K562 (cell line): ENCODE results near the gene DDX50. TPM values are rescaled to one million over a fixed set of nuclear protein-coding genes. Genes with fewer than 3 reads are reported as not detected.

Experiments used
- ARID4B ChIP-seq: sonication (generic); formaldehyde crosslinking; IDR thresholded peaks from 2 replicates; pipeline ENCODE4 v1.8.0; 2022; ENCODE audit warnings: mild to moderate bottlenecking, missing genetic modification reagents
- CBFA2T3 ChIP-seq: fragments of 450-650 bp; IDR thresholded peaks from 2 replicates; pipeline ENCODE4 v1.6.1; 2017
- HNRNPL ChIP-seq: fragments of 200-400 bp; formaldehyde crosslinking; IDR thresholded peaks from 2 replicates; pipeline ENCODE4 v1.6.1; 2017; ENCODE audit warnings: low read depth, mild to moderate bottlenecking, low read length
- JUND ChIP-seq, 2 experiments: IDR thresholded peaks; 2 replicates in 1 of 2; 3 replicates in 1 of 2; pipeline ENCODE4 v1.6.1; 2011; ENCODE audit warnings: borderline replicate concordance in 2 of 2, low read depth in 2 of 2, low read length in 2 of 2, improper control_type of control experiment in 1 of 2, missing biosample characterization in 1 of 2, missing genetic modification characterization in 1 of 2, missing genetic modification reagents in 1 of 2
- MTA2 ChIP-seq: fragments of 450-650 bp; IDR thresholded peaks from 2 replicates; pipeline ENCODE4 v1.6.1; 2016; ENCODE audit warnings: low read depth
- POLR3A ChIP-seq: IDR thresholded peaks from 2 replicates; pipeline ENCODE4 v1.6.1; 2011; ENCODE audit warnings: borderline replicate concordance, mild to moderate bottlenecking, moderate library complexity; ENCODE audit not compliant: insufficient read length, insufficient read depth; ENCODE audit errors: extremely low read depth
- SFPQ ChIP-seq: fragments of 200-400 bp; formaldehyde crosslinking; IDR thresholded peaks from 2 replicates; pipeline ENCODE4 v1.6.1; 2017; ENCODE audit warnings: mild to moderate bottlenecking, low read depth, low read length, moderate library complexity
- ZNF263 ChIP-seq: sonication (generic); formaldehyde crosslinking; IDR thresholded peaks from 2 replicates; pipeline ENCODE4 v1.8.0; 2022; ENCODE audit warnings: mild to moderate bottlenecking, missing genetic modification reagents, borderline replicate concordance
- ZNF318 ChIP-seq, 2 experiments: fragments of 450-650 bp; IDR thresholded peaks; 2 replicates each; pipeline ENCODE4 v1.6.1; 2016; ENCODE audit warnings: mild to moderate bottlenecking in 2 of 2, borderline replicate concordance in 1 of 2, low read depth in 1 of 2, moderate library complexity in 1 of 2
- ZNF384 ChIP-seq: IDR thresholded peaks from 2 replicates; pipeline ENCODE4 v1.6.1; 2012; ENCODE audit warnings: low read depth, low read length, improper control_type of control experiment
- ZNF644 ChIP-seq: fragments of 200-800 bp; sonication (Bioruptor generic); IDR thresholded peaks from 2 replicates; pipeline ENCODE4 v1.6.1; 2016; ENCODE audit warnings: low read depth, missing genetic modification characterization, missing compliant biosample characterization
- polyA plus RNA-seq, 8 experiments: library from polyadenylated mRNA; depleted of rRNA in 4 of 8; stranded (reverse) in 5 of 8; unstranded in 3 of 8; fragments of >200 nt; fragmentation: Nextera tagmentation in 2 of 8; fragmentation: Illumina TruSeq in 1 of 8; extraction: Ambion mirVana in 2 of 8; extraction: Trizol in 1 of 8; gene quantifications; 2 replicates each; pipeline versions ENCODE4 v1.2.1 to v1.2.3, GENCODE V29; 2011 to 2014; ENCODE audit warnings: inconsistent platforms in 1 of 8, missing spikeins in 1 of 8
- total RNA-seq, 7 experiments: library from RNA; depleted of rRNA in 6 of 7; stranded (reverse); fragments of >200 nt in 6 of 7; fragmentation: Illumina TruSeq in 2 of 7; extraction: Trizol in 2 of 7; gene quantifications; 2 replicates each; pipeline versions ENCODE4 v1.2.1 to v1.2.3, GENCODE V29; 2011 to 2021; ENCODE audit warnings: low replicate concordance in 1 of 7

Gene DDX50
- total and polyA plus RNA-seq, 9 of the 15 experiments (the other 6 are each of a cell fraction or from before 2014, with no cell fraction given) = 36.7 to 86.8 (median 57.4) TPM

GRCh38 chr10:68871731-68872342 is 29.3 kb upstream of the DDX50 start (continued):
- TF ChIP-seq ARID4B (CRISPR knock-in tag) = no peak
- no peak for TF ChIP-seq CBFA2T3
- TF ChIP-seq JUND (IDR thresholded peaks at IDR 0.05; ENCODE audit: borderline replicate concordance, low read depth, low read length) = no peak
- no peak for TF ChIP-seq JUND (tag; IDR thresholded peaks at IDR 0.05; ENCODE audit: borderline replicate concordance, low read depth, low read length)
- no peak for TF ChIP-seq MTA2
- no peak for TF ChIP-seq ZNF384
- no peak for TF ChIP-seq ZNF318 (IDR thresholded peaks at IDR 0.05; ENCODE audit: borderline replicate concordance in 1 of 2, low read depth in 1 of 2)
- no peak for TF ChIP-seq HNRNPL
- TF ChIP-seq POLR3A = no peak
- no peak for TF ChIP-seq ZNF644 (tag)
- no peak for TF ChIP-seq SFPQ
- TF ChIP-seq ZNF263 (CRISPR knock-in tag) = no peak
- TF ChIP-seq, all 486 proteins: peak for 0
